ENCODE results near the gene UBN1.
"Not testable (repeated sequence)": the region's sequence is repeated elsewhere in the genome, so short reads cannot be mapped to it uniquely, and the experiment has no call there.

UBN1 gene

DNA sequence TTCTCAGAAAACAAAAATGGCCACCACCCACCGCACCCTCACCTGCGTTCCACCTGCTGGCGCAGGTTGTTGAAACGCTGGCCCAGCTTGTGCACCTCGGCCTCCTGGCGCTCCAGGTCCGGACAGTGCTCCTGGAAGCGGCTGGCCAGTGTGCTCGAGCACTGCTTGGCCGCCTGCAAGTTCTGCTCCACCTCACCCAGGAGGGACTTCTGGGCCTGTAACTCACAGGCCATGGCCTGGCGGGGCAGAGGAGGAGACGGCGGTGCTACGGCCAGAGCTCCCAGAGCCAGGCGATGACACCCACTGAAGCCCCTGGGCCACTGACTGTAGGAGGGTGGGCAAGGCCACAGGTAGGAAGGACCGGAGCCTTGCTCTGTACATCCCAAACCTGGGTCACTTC, 43.4 kb downstream of the UBN1 start:
- no peak for DNase-seq

DNA sequence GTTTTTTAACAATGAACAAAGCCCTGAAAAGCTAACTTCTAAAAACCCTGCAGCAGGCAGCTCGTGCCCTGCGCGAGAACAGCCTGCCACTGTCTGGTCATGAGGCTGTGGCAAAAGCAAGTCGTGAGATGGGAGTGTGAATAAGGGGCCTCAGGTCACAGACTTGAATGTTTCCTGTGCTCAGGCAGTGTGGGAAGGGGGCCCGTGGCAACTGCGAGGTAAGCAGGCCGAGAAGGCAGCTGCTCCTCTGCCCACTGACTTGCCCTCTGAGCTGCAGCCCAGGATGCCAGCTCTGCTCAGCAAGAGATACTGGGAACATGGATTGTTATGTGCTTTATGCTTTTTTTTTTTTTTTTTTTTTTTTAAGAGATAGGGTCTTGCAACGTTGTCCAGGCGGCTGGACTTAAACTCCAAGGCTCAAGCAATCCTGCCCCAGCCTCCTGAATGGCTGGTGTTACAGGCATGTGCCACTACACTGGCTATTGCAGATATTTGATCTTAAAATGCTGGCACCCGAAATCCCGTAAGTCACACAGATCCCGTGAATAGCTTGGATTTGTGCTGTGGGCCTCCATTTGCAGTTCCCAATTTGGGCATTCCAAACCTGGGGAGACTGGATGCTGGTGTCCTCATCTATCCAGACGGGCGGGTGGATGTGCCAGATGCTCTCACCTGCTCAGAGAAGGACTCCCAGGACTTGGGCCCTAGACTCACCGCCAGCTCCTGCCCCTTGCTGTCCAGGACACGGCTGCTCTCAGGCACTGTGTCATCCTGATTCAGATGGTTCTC, 44.0 kb downstream of the UBN1 start:
- DNase-seq: no peak

DNA sequence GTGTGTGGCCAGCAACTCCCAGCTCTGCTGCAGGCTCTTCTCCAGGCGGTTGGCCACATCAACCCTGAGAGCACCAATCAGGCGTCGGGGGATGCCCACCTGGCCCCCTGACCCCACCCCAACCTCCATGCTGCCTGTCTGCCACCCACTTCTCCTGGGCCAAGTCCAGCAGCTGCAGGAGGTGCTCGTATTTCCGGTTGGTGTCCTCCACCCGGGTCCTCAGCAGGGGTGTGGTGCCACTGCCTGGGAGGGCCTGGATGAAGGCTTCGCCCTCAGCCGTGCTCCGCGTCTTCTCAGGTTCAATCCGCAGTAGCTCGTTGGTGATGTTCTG, 44.6 kb downstream of the UBN1 start:
- no peak for DNase-seq

DNA sequence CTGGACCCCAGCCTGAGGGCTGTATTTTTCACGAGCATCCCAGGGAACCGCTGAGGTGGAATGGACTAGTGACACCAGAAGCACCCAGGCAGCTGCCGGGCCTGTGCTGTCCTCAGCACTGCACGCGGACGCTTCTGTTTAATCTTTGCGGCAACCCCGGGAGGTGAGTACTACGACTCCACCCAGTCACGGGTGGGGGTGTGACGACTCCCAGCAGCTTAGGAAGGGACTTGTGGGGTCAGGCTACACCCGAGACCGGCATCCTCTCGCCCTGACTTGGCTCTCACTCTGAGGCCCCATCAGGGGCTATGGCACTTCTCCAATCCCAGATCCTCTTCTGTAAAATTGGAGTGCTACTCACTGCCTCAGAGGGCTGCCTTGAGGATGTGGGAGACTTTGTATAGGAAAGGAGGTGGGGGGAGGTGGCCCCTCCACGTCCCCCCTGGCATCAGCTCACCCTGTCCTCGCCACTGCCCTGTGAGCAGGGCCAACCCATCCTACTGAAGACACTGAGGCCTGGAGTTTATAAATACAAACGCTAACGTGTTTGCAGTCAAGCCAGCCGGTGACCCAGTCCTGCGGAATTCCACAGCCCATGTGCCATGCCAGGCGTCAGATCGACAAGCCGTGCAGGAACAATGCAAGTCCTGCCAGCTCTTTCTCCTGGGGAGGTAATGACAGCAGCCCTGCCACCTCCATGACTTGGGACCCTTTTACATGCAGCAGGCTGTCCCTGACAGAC, 45.3 kb downstream of the UBN1 start:
- no peak for DNase-seq

DNA sequence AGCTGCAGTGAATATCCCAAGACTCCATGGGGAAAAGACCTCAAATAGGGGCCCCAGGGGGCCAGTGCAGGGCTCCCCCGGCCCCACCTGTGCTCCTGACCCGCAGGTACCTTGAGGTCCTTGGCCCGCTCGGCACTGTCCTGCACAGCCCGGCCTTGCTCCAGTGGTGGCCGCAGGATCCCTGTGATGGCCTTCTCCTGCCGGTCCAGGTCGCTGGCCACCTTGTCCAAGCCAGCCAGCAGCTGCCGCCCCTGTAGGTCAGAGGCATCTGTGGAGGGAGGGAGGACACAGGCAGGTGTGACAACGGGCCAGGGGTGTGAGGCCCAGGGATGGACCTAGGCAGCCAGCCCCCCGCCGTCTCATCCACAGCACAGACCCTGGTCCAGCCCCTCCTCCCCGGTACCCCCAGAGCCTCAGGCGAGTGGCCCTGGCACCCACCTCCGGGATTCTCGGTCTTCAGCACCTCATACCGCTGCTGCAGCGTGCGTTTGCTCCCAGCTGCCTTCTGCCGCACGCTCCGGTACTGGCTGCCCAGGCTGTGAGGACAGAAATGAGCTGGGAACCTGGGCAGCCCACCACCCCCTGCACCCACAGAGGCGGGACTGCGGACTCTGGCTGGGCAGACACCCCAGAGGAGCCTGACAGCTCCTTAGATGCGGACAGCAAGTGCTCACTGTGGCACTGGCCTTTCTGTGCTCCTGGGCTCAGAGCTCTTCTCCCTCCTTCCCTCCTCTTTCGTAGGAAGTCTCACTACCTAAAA, 46.0 kb downstream of the UBN1 start:
- DNase-seq: no peak

DNA sequence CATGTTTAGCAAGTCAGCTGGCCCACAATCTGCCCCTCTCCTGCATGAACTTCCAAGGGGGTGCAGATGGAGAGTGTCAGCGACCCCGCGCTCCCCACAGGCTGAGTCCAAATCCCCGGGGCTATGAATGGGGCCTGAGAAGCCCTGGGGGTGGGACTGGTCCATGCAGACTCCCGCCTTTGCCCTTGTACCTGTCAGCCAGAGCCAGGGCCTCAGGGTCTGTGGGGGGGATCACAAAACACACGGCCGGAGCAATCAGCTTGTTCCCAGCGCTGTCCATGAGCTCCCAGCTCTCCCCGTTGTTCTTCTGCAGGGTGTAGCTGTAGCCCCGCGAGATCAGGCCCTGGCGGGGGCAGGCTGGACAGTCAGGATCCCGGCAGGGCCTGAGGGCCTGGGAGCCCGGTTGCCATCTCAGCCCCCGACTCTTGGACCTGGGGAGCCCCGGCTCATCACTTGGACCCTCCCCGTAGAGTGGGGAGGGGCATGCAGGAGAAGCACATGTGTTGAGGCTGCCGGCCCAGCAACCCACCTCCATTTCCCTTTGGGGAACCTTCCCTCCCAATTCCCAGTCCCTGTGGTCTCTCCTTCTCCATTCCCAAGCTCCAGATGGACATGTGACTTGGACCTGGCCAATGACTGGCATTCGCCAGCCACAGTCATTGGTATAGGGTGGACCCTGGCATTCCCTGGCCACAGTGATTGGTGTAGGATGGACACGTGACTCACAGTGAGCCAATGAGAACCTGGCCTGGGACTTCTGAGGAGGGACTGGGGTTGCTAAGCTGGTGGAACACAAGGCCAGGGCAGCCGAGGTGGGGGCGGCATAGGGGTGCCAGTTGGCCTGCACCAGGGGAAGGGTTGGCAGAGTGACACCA, 47.2 kb downstream of the UBN1 start:
- DNase-seq: no peak

DNA sequence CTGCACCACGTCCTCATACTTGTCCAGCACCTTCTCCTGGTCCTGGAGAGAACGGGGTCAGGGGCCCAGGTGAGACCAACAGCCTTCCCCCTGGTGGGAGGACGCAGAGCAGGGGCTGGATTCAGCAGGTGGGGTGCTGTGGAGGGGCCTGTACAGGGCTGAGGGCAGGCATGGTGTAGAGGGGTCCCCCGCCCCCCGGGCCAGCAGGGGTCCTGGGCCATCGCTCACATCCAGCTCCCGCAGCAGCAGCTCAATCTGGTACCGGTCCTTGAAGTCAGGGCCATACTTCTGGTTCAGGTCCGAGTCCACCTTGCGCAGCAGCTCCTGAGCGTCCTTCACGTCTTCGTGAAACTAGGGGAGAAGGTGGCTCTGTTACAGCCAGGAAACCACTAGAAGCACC, 48.1 kb downstream of the UBN1 start:
- no peak for DNase-seq

DNA sequence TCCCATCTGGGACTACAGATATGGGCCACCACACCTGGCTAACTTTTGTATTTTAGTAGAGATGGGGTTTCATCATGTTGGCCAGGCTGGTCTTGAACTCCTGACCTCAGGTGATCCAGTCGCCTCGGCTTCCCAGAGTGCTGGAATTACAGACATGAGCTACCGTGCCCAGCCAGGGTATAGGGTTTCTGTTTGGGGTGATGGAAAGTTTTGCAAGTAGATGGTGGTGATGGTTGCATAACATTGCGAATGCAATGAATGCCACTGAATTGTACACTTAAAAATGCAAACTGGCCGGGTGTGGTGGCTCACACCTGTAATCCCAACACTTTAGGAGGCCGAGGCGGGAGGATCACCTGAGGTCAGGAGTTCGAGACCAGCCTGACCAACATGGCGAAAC, 49.5 kb downstream of the UBN1 start:
- DNase-seq: not testable (repeated sequence)

DNA sequence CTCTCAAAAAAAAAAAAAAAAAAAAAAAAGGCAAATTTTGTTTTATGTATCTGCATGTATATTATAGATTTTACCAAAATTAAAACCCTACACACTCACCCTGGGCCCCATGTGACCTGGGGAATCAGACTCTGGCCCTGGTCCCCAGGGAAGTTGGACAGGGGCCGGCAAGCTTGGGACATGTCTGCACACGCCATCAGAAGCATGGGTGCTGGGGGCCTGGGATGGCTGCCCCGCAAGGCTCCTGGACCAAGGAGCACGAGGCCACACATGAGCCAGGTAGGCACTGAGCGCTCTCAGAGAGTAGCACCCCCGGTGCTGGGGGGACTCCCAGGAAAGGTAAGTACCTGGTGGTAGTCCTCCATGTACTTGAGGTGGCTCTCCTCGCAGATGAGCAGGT, 50.0 kb downstream of the UBN1 start:
- DNase-seq: no peak

DNA sequence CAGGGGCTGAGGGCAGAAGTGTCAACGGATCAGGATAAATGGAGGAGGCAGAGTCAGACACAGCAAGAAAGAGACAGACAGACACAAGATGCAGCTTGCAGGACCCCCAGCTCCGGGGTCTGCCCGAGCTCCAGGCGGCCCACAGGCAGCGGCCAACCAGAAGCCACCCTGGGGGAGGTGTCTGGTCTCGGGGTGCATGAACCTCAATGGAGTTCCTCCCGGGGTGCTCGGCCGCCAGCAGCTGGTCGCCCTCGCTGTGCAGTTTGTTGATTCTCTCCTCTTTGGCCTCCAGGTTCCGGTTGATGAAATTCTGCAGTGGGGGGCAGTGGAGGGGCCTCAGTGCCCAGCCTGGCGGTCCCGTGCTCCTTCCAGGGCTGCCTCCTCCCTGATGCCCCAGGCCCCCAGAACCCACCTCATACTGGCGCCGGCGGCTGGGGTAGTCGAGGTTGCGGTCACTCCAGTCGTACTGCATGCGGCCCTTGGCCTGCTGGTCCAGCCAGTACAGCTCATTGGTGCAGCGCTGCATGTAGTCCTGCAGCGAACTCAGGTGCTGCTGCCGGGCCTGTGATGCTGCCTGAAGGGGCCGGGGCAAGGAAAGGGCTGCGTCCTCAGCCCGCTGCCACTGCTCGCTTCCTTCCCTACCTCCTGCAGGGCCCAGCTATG, 51.7 kb downstream of the UBN1 start:
- no peak for DNase-seq

DNA sequence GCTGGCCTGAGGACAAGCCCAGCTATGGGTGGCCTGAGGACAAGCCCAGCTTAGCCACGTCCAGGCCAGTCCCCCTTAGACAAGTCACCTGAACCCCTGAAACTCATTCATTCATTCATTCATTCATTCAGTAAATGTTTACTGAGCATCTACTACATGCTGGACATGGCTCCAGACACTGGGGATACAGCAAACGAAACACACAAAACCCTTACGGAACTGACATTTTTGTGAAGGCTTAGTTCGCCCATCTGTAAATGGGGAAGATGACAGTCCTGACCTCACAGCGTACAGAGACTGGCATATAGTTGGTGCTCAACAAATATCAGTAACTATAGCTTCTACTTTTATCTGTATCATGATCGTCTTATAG, 52.2 kb downstream of the UBN1 start:
- DNase-seq: no peak

DNA sequence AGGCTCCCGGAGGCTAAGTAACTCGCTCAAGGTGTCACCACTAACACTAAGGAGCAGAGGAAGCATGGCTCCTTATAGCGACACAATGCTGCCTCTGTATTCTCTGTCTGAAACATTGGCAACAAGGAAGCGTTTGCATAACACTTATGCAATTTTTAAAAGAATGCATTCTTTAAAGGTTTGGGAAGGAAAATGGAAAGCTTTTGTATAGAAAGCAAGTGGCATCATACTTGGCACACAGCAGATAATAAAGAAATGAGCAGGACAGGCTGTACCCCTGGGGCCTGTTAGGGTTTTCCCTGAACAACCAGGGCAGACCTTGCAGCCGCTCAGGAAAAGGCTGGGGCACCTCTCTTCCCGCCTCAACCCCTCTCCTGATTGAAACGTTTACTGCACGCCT, 52.8 kb downstream of the UBN1 start:
- no peak for DNase-seq

DNA sequence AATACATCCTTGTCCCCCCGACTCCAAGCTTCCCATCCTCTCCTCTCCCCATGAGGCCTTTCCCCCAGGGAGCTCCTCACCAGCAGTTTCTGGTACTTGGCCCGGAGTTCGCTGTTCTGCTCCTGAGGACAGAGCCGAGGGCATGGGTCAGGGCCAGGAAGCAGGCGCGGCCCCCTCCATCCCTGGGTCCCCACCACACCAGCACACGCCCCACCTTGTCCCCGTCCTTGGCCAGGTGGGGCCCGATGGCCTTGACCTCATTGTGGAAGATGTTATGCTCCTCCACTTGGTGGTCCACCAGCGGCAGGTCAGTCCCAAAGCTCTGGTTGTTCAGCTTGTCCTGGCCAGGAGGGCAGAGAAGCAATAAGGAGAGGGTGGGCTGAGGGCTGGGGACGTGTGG, 53.5 kb downstream of the UBN1 start:
- no peak for DNase-seq

DNA sequence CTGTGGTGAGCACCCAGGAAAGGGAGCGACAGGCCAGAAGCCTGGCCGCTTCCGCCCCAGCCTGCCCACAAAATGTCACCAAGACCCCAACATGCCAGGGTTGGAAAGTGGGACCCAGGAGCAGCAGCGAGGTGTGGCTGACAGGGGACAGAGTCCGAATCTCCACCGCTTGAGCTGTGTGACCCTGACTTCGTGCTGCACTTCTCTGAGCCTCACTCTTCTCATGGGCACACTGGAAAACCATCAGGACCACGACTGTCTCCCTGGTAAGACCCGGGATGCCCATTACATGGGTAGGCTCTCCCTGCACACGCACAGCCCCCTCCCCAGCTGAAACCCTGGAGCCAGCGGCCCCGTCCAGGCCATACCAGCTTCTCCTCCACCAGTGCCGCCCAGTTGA, 54.8 kb downstream of the UBN1 start:
- DNase-seq: no peak

DNA sequence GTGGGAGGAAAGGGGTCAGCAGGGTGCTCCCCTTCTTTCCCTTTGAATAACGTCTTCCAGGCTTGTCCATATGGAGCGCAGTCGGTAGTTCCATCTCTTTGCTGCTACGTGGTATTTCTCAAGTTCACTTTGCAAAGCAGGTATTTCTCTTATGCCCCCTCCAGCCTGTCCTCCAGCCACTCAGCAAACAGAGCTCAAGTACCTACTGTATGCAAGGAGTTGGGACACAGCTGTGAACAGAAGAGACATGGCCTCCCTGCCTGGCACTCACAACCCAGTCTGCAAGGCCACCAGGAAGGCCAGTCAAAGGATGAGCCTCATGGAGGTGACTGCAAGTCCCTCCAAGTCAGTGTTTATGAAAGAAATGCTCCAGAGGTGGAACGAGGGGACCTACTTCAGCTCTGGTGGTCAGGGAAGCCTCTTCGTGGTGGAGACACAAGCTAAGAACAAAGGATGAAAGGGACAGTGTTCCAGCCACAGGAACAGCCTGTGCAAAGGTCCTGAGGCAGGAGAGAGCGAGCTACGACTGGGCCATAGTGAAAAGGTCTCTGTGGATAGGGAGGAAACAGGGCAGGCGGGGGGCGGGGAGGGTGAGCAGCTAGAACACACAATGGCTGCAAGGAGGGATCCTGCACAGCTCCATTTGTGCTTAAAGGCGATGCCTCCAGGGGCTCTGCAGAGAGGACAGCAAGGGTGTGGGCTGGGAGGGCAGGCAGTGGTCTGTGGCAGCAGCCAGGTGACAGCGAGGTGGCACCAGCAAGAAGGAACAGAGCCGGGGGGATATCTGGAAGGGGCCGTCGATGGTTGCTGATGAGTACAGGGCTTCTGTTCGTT, 57.0 kb downstream of the UBN1 start:
- DNase-seq: no peak

DNA sequence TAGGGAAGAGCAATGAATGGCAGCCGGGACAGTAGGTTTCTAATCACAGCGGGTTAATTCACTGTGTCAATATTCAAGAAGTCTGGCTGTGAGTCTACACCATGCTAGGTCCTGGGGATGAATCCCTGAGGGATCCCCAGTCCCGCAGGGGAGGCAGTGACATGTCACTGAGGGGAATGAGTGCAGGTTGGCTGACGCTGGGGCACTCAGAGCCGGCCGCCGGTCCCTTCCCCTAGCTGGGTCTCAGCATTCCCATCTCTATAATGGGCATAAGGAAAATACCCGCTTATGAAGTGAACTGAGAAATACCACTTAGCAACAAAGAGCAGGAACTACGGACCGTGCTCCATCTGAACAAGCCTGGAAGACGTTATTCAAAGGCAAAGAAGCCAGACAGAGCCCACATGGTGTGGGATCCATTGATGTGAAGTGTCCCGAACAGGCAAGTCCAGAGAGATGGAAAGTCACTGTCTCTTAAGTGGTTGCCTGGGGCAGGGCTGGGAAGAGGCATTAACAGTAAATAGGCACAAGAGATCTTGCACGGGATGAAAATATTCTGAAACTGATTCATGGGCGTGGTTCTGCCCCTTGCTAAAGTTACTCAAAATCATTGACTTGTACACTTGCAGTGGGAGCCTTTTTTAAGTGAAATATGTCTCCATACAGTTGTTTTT, 57.8 kb downstream of the UBN1 start:
- no peak for DNase-seq

DNA sequence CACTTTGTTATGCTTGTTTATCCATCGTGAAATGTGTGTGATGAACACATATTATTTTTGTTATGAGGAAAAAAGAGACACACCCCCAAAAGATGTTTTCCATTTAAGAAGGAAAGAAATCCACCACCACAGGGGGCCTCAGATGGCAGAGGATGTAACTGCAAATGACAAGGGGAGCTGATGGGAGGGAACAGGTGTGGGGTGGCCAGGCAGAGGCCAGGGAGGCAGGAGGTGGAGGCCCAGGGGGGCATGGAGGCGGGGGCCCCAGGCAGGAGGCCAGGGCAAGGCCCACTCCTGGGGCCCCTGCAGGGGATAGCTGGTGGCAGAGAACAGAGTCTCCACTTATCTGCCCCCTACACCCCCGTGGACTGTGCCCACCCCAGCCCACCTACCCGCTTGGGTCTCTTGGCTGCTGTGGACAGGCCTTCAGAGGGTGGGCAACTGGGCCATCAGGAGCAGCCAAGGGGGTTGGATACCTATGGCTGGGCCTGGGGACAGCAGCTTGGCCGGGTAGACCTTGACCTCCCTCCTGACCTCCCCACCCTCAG, 61.6 kb downstream of the UBN1 start:
- no peak for DNase-seq

DNA sequence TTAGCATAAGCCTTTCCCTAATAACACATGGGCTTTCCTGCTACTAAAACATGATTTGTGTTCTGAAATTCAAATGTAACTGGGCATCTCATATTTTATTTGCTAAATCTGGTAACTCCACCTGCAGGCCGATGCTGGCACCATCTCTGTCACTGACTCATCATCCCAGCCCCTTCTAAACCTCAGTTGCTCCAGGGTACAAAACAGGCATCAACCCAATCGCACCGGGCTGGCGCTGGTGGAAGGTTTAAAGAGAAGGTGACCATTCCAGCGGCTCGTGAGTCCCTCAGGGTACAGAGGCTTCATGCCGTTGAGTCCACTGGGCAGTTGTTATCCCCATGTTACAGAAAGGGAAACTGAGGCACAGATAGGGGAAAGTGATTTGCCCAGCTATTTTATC, 62.5 kb downstream of the UBN1 start:
- no peak for DNase-seq

DNA sequence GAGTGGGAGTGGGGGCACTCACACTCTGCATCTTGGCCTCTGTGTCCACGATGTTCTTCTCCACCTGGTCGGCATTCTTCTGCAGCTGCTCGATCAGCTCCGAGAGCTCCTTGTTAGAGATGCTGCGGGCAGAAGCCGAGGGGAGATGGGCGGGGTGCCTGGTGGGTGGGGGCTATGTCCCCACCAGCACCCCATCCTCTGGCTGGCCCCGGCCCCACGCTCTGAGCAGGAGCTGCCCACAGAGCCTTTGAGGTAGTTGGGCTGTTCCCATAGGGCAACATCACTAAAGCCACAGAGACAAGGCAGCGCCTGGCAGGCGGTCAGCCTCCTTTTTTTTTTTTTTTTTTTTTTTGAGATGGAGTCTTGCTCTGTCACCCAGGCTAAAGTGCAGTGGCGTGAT, 63.5 kb downstream of the UBN1 start:
- no peak for DNase-seq

DNA sequence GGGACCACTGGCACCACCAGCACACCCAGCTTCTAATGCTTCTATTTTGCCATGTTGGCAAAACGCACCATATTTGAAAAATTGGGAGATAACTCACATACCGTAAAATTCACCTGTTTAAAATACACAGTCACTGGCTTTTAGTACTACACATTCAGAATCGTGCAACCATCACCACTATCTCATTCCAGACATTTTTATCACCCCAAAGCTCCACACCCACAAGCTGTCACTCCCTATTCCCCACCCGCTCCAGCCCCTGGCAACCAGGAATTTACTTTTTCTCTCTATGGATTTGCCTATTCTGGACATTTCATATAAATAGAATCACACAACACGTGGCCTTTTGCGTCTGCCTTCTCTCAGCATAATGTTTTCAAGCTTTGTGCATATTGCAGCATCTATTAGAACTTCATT, 64.7 kb downstream of the UBN1 start:
- no peak for DNase-seq

Measured in activated T-cell treated with anti-CD3 and anti-CD28 coated beads, Interleukin-2, amount 50 U/mL, for 1 hour (primary cell).